H9 (cell line): ENCODE data around the gene YIPF6. TPM values are rescaled to one million over a fixed set of nuclear protein-coding genes. Genes with fewer than 3 reads are reported as not detected.
"Not testable (repeated sequence)": the region's sequence is repeated elsewhere in the genome, so short reads cannot be mapped to it uniquely, and the experiment has no call there.

ENCODE experiments used
- DNase-seq: peaks from one replicate; pipeline ENCODE4 v3.0.0-alpha.2; 2017
- H2AFZ ChIP-seq: one replicate; pipeline ENCODE4 v1.6.1; 2013; ENCODE audit warnings: mild to moderate bottlenecking, low read length, control low read depth, moderate library complexity
- H2AK5ac ChIP-seq: 2 replicates; pipeline ENCODE4 v1.6.1; 2013; ENCODE audit warnings: low read length, control low read depth, mixed read lengths; ENCODE audit not compliant: insufficient read length
- H2BK120ac ChIP-seq: one replicate; pipeline ENCODE4 v1.6.1; 2013; ENCODE audit warnings: low read depth, mild to moderate bottlenecking, low read length, control low read depth, inconsistent platforms; ENCODE audit not compliant: poor library complexity, severe bottlenecking
- H2BK12ac ChIP-seq: 2 replicates; pipeline ENCODE4 v1.6.1; 2013; ENCODE audit warnings: low read length, control low read depth, mixed read lengths, low read depth; ENCODE audit not compliant: insufficient read length
- H2BK15ac ChIP-seq: 2 replicates; pipeline ENCODE4 v1.6.1; 2013; ENCODE audit warnings: low read depth, low read length, control low read depth
- H2BK20ac ChIP-seq: one replicate; pipeline ENCODE4 v1.6.1; 2013; ENCODE audit warnings: low read depth, mild to moderate bottlenecking, low read length, control low read depth, inconsistent platforms; ENCODE audit not compliant: poor library complexity, severe bottlenecking
- H2BK5ac ChIP-seq: 2 replicates; pipeline ENCODE4 v1.6.1; 2013; ENCODE audit warnings: low read length, control low read depth, mixed read lengths; ENCODE audit not compliant: insufficient read length
- H3K14ac ChIP-seq: 2 replicates; pipeline ENCODE4 v1.6.1; 2013; ENCODE audit warnings: low read length, control low read depth; ENCODE audit not compliant: insufficient read depth
- H3K18ac ChIP-seq: 2 replicates; pipeline ENCODE4 v1.6.1; 2013; ENCODE audit warnings: low read depth, mild to moderate bottlenecking, mixed read lengths, low read length, control low read depth; ENCODE audit not compliant: insufficient read length
- H3K23ac ChIP-seq: 2 replicates; pipeline ENCODE4 v1.6.1; 2013; ENCODE audit warnings: low read length, control low read depth, mixed read lengths, low read depth; ENCODE audit not compliant: insufficient read length
- H3K23me2 ChIP-seq: 2 replicates; pipeline ENCODE4 v1.6.1; 2013; ENCODE audit warnings: low read depth, mild to moderate bottlenecking, mixed read lengths, low read length, control low read depth; ENCODE audit not compliant: insufficient read length, poor library complexity, severe bottlenecking
- H3K27ac ChIP-seq: 2 replicates; pipeline ENCODE4 v1.5.1; 2013; ENCODE audit warnings: low read length, control low read depth, mixed read lengths, low read depth; ENCODE audit not compliant: insufficient read length
- H3K27me3 ChIP-seq: 2 replicates; pipeline ENCODE4 v1.6.1; 2013; ENCODE audit warnings: low read length, control low read depth, inconsistent platforms; ENCODE audit not compliant: insufficient read depth
- H3K4ac ChIP-seq: 2 replicates; pipeline ENCODE4 v1.6.1; 2013; ENCODE audit warnings: low read depth, mild to moderate bottlenecking, control low read depth, inconsistent platforms, low read length, moderate library complexity
- H3K4me1 ChIP-seq: 2 replicates; pipeline ENCODE4 v1.6.1; 2013; ENCODE audit warnings: low read length, control low read depth, inconsistent platforms; ENCODE audit not compliant: insufficient read depth
- H3K4me2 ChIP-seq: 2 replicates; pipeline ENCODE4 v1.6.1; 2013; ENCODE audit warnings: low read length, control low read depth, mixed read lengths; ENCODE audit not compliant: insufficient read length, insufficient read depth
- H3K56ac ChIP-seq: 2 replicates; pipeline ENCODE4 v1.6.1; 2013; ENCODE audit warnings: low read depth, mild to moderate bottlenecking, mixed read lengths, low read length, control low read depth; ENCODE audit not compliant: insufficient read length
- H3K79me1 ChIP-seq: 2 replicates; pipeline ENCODE4 v1.6.1; 2013; ENCODE audit warnings: low read depth, mild to moderate bottlenecking, moderate library complexity, low read length, control low read depth, inconsistent platforms; ENCODE audit not compliant: insufficient read depth, poor library complexity, severe bottlenecking
- H3K79me2 ChIP-seq: 2 replicates; pipeline ENCODE4 v1.6.1; 2013; ENCODE audit warnings: low read length, control low read depth, inconsistent platforms; ENCODE audit not compliant: insufficient read depth
- H3K9ac ChIP-seq: 2 replicates; pipeline ENCODE4 v1.6.1; 2013; ENCODE audit warnings: low read length, control low read depth, mixed read lengths; ENCODE audit not compliant: insufficient read length; ENCODE audit errors: extremely low read depth
- H3K9me3 ChIP-seq: one replicate; pipeline ENCODE4 v1.6.1; 2013; ENCODE audit warnings: low read depth, low read length, inconsistent platforms; ENCODE audit not compliant: control insufficient read depth
- H3T11ph ChIP-seq: one replicate; pipeline ENCODE4 v1.6.1; 2013; ENCODE audit warnings: mild to moderate bottlenecking, low read length, control low read depth, inconsistent platforms
- H4K20me1 ChIP-seq: one replicate; pipeline ENCODE4 v1.6.1; 2013; ENCODE audit not compliant: control insufficient read depth, insufficient read length, insufficient read depth
- H4K5ac ChIP-seq: 2 replicates; pipeline ENCODE4 v1.6.1; 2013; ENCODE audit warnings: low read depth, mild to moderate bottlenecking, mixed read lengths, low read length, control low read depth; ENCODE audit not compliant: insufficient read length
- H4K8ac ChIP-seq: replicated peaks from 2 replicates; pipeline ENCODE4 v1.6.1; 2013; ENCODE audit warnings: low read length, control low read depth, mixed read lengths, low read depth; ENCODE audit not compliant: insufficient read length
- H4K91ac ChIP-seq: 2 replicates; pipeline ENCODE4 v1.6.1; 2013; ENCODE audit warnings: low read depth, mild to moderate bottlenecking, moderate library complexity, mixed read lengths, low read length, control low read depth; ENCODE audit not compliant: insufficient read length
- H3K27ac Mint-ChIP-seq, 3 experiments: 2 replicates in 2 of 3; 3 replicates in 1 of 3; pipeline ENCODE4 v1.8.0; 2020 to 2021; ENCODE audit warnings: mixed read lengths in 3 of 3, mild to moderate bottlenecking in 1 of 3, moderate library complexity in 1 of 3
- H3K27me3 Mint-ChIP-seq: 2 replicates; pipeline ENCODE4 v1.8.0; 2021; ENCODE audit warnings: low read depth, mild to moderate bottlenecking, moderate library complexity, mixed read lengths
- H3K36me3 Mint-ChIP-seq, 3 experiments: 2 replicates in 2 of 3; 3 replicates in 1 of 3; pipeline ENCODE4 v1.8.0; 2020 to 2021; ENCODE audit warnings: low read depth in 3 of 3, mixed read lengths in 3 of 3; ENCODE audit not compliant: insufficient read depth in 1 of 3
- H3K4me1 Mint-ChIP-seq, 2 experiments: 2 replicates each; pipeline ENCODE4 v1.8.0; 2020; ENCODE audit warnings: mixed read lengths in 2 of 2
- H3K4me3 Mint-ChIP-seq, 2 experiments: 2 replicates in 1 of 2; 3 replicates in 1 of 2; pipeline ENCODE4 v1.8.0; 2020 to 2021; ENCODE audit warnings: mild to moderate bottlenecking in 2 of 2, mixed read lengths in 2 of 2, moderate library complexity in 1 of 2
- H3K9me3 Mint-ChIP-seq, 2 experiments: 2 replicates in 1 of 2; 3 replicates in 1 of 2; pipeline ENCODE4 v1.8.0; 2020; ENCODE audit warnings: mild to moderate bottlenecking in 2 of 2, mixed read lengths in 2 of 2, moderate library complexity in 1 of 2
- WGBS: extraction: QIAGEN DNeasy Blood & Tissue Kit; methylation state at CpG from one replicate; pipeline ENCODE4 v1.1.7; 2013; ENCODE audit warnings: missing lambda C conversion rate, low lambda C conversion rate, mixed read lengths; ENCODE audit not compliant: insufficient read length; ENCODE audit errors: extremely low coverage; 5-methylcytosine and 5-hydroxymethylcytosine counted together
- total RNA-seq: library from RNA; stranded (reverse); gene quantifications from 2 replicates; pipeline ENCODE4 v1.2.1, GENCODE V29; 2021

Gene YIPF6
- total RNA-seq, 1 experiment from 2014 or later: 31.8 TPM

DNA sequence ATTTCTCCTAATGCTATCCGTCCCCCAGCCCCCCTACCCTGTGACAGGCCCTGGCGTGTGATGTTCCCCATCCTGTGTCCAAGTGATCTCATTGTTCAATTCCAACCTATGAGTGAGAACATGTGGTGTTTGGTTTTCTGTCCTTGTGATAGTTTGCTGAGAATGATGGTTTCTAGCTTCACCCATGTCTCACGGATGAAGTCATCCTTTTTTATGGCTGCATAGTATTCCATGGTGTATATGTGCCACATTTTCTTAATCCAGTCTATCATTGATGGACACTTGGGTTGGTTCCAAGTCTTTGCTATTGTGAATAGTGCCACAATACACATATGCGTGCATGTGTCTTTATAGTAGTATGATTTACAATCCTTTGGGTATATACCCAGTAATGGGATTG lies 61.1 kb downstream of the YIPF6 start:
- H4K5ac ChIP-seq, H3K56ac ChIP-seq, H3K23me2 ChIP-seq, H2BK20ac ChIP-seq, H2BK15ac ChIP-seq, H3K36me3 Mint-ChIP-seq, H2AK5ac ChIP-seq, H3K27ac Mint-ChIP-seq, H3K23ac ChIP-seq, H3K4me3 Mint-ChIP-seq, H3K27me3 ChIP-seq, H3K79me2 ChIP-seq, H3K27ac ChIP-seq, H4K8ac ChIP-seq, H3K79me1 ChIP-seq, H3K27me3 Mint-ChIP-seq, H3K14ac ChIP-seq, H2AFZ ChIP-seq, H3K4me1 Mint-ChIP-seq, H3K18ac ChIP-seq, DNase-seq, H4K20me1 ChIP-seq, H3K4me1 ChIP-seq, H2BK12ac ChIP-seq, H3T11ph ChIP-seq, H4K91ac ChIP-seq, H3K9ac ChIP-seq, H2BK5ac ChIP-seq, H2BK120ac ChIP-seq, H3K4ac ChIP-seq, H3K4me2 ChIP-seq: not testable (repeated sequence)
- peaks cover 19% of the 10 kb centered on the region for H3K9me3 ChIP-seq
- WGBS: no CpG with 5 or more reads among the region's 4 CpGs
- peaks cover 72 to 80% of the 10 kb centered on the region in 2 experiments for H3K9me3 Mint-ChIP-seq
